ENCODE data around the gene CSNK1G1.

The CSNK1G1 gene

GRCh38 chr15:64158363-64159134 is 197.4 kb downstream of the CSNK1G1 start:
- no peaks in the 10 kb centered on the region for H3K9me3 ChIP-seq (replicated peaks in 1 of 2; ENCODE audit: control insufficient read depth in 2 of 2, insufficient read depth in 1 of 2, low read depth in 1 of 2, low read length in 2 of 2)
- H3K14ac ChIP-seq (ENCODE audit: low read length) = no peak overlapping the region
- H3K27ac ChIP-seq (replicated peaks; ENCODE audit: low read length) = no peak overlapping the region
- H3K4me3 ChIP-seq (ENCODE audit: low read length in 2 of 2) = no peak overlapping the region
- H3K36me3 ChIP-seq (replicated peaks in 1 of 2; ENCODE audit: control insufficient read depth in 2 of 2, insufficient read depth in 2 of 2, low read length in 2 of 2) = peaks cover 48 to 78% of the 10 kb centered on the region in 2 donors
- peak overlapping the region; percentile 21 for H3K9ac ChIP-seq (ENCODE audit: low read depth, low read length, poor library complexity)
- H3K79me1 ChIP-seq (ENCODE audit: low read depth, low read length) = peaks cover 4% of the 10 kb centered on the region
- no peak overlapping the region for H3K4ac ChIP-seq (ENCODE audit: low read length)
- no peak overlapping the region for H2BK120ac ChIP-seq (ENCODE audit: low read depth, low read length)
- no peak overlapping the region for H4K8ac ChIP-seq (ENCODE audit: low read depth, low read length)
- H2BK5ac ChIP-seq (ENCODE audit: low read length) = no peak overlapping the region
- H3K27me3 ChIP-seq (ENCODE audit: control insufficient read depth in 3 of 3, insufficient read depth in 3 of 3, low read depth in 1 of 3, low read length in 3 of 3) = no peaks in the 10 kb centered on the region
- H3K18ac ChIP-seq (ENCODE audit: low read length) = no peak overlapping the region
- no peak overlapping the region for H2BK15ac ChIP-seq (ENCODE audit: low read length)
- peak overlapping the region; percentile 11 for H3K23ac ChIP-seq (ENCODE audit: low read depth, low read length, poor library complexity)
- no peak overlapping the region for H4K91ac ChIP-seq (ENCODE audit: low read depth, low read length, poor library complexity)
- H2AFZ ChIP-seq (ENCODE audit: low read length) = no peak overlapping the region
- H3K4me1 ChIP-seq (ENCODE audit: control insufficient read depth in 2 of 2, insufficient read depth in 1 of 2, low read depth in 1 of 2, low read length in 2 of 2) = peaks cover 3 to 4% of the 10 kb centered on the region in 2 donors
- no peak for DNase-seq (ENCODE audit: low spot score)
- H2BK12ac ChIP-seq (ENCODE audit: low read length) = no peak overlapping the region
- H2AK5ac ChIP-seq (ENCODE audit: low read depth, low read length) = no peak overlapping the region
- H3K4me2 ChIP-seq (ENCODE audit: insufficient read depth, low read length, poor library complexity, severe bottlenecking) = no peak overlapping the region
- WGBS, 2 donors (ENCODE audit: extremely low coverage in 2 of 2, insufficient read length in 2 of 2, insufficient replicate concordance in 1 of 2) = no CpG with 5 or more reads among the region's 11 CpGs

DNA sequence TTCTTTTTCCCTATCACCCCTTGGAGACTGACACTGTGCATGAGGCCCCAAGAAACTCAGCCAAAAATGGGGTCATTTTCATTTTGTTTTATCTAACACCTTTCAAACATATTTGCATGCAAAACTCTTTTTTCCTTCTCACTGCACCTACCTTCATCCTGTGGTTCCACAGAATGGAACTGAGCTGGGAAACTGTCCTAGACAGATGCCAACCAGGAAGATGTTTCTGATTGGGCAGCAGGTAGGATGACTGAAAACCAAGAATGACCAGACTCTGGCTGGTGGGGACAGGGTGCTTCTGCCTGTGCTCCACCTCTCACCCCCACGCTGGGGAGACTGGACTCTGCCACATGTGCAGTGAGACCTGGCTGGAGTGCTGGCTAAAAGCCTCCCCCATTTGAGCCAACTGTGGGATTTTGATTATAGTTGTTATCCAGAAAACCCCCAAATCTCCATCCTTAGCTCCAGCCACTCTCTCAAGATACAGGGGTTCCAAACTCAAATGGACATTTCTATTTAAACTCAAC is 198.3 kb downstream of the CSNK1G1 start:
- H2AK5ac ChIP-seq (ENCODE audit: low read depth, low read length) = no peak overlapping the region
- peaks cover 3 to 8% (median 4%) of the 10 kb centered on the region in 3 experiments for H3K27me3 ChIP-seq (ENCODE audit: control insufficient read depth in 3 of 3, insufficient read depth in 3 of 3, low read depth in 1 of 3, low read length in 3 of 3)
- H2BK5ac ChIP-seq (ENCODE audit: low read length) = no peak overlapping the region
- H3K4ac ChIP-seq (ENCODE audit: low read length) = no peak overlapping the region
- H3K4me2 ChIP-seq (ENCODE audit: insufficient read depth, low read length, poor library complexity, severe bottlenecking) = no peak overlapping the region
- H3K9ac ChIP-seq (ENCODE audit: low read depth, low read length, poor library complexity) = no peak overlapping the region
- no peak overlapping the region for H3K18ac ChIP-seq (ENCODE audit: low read length)
- H4K8ac ChIP-seq (ENCODE audit: low read depth, low read length) = no peak overlapping the region
- no peak for DNase-seq (ENCODE audit: low spot score)
- no CpG with 5 or more reads among the region's 1 CpG for WGBS, 2 donors (ENCODE audit: extremely low coverage in 2 of 2, insufficient read length in 2 of 2, insufficient replicate concordance in 1 of 2)
- H3K79me1 ChIP-seq (ENCODE audit: low read depth, low read length) = peaks cover 4% of the 10 kb centered on the region
- H2BK120ac ChIP-seq (ENCODE audit: low read depth, low read length) = no peak overlapping the region
- H3K4me1 ChIP-seq (ENCODE audit: control insufficient read depth in 2 of 2, insufficient read depth in 1 of 2, low read depth in 1 of 2, low read length in 2 of 2) = peaks cover 7 to 11% of the 10 kb centered on the region in 2 donors
- no peaks in the 10 kb centered on the region for H3K9me3 ChIP-seq (replicated peaks in 1 of 2; ENCODE audit: control insufficient read depth in 2 of 2, insufficient read depth in 1 of 2, low read depth in 1 of 2, low read length in 2 of 2)
- H2AFZ ChIP-seq (ENCODE audit: low read length) = no peak overlapping the region
- no peak overlapping the region for H3K4me3 ChIP-seq (ENCODE audit: low read length in 2 of 2)
- no peak overlapping the region for H2BK15ac ChIP-seq (ENCODE audit: low read length)
- H3K27ac ChIP-seq (replicated peaks; ENCODE audit: low read length) = no peak overlapping the region
- H3K36me3 ChIP-seq (replicated peaks in 1 of 2; ENCODE audit: control insufficient read depth in 2 of 2, insufficient read depth in 2 of 2, low read length in 2 of 2) = peaks cover 48 to 78% of the 10 kb centered on the region in 2 donors
- no peak overlapping the region for H4K91ac ChIP-seq (ENCODE audit: low read depth, low read length, poor library complexity)
- H2BK12ac ChIP-seq (ENCODE audit: low read length) = no peak overlapping the region
- no peak overlapping the region for H3K23ac ChIP-seq (ENCODE audit: low read depth, low read length, poor library complexity)
- no peak overlapping the region for H3K14ac ChIP-seq (ENCODE audit: low read length)

DNA sequence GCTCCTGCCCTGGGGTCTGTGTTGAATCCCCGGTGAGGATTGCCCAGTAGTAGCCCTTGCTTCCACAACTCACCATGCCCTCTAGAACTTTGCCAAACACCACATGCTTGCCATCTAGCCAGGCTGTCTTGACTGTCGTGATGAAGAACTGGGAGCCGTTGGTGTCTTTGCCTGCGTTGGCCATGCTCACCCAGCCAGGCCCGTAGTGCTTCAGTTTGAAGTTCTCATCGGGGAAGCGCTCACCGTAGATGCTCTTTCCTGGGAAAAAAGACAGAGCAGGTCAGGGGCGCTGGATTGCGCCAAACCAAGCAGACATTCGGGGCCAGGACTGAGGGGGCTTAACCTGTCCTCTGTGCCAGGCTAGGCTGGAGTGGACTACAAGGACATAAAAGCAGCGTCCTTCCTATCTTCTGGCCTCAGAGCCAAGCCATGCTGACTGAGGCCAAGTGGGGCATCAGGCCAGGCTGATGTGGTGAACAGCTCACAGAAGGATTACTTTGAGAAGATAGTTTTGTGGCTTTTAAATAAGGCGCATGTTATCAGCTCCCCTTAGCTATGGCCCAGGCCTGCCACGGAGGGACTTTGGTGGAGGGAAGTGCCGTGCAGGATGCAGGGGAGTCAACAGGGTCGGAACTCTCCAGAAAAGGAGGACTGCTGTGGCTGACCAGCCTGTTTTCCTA is 199.2 kb downstream of the CSNK1G1 start:
- H3K4me3 ChIP-seq (ENCODE audit: low read length in 2 of 2) = no peak overlapping the region
- H3K4me1 ChIP-seq (ENCODE audit: control insufficient read depth in 2 of 2, insufficient read depth in 1 of 2, low read depth in 1 of 2, low read length in 2 of 2) = peaks cover 6 to 11% of the 10 kb centered on the region in 2 donors
- no peak overlapping the region for H3K14ac ChIP-seq (ENCODE audit: low read length)
- peaks cover 48 to 76% of the 10 kb centered on the region in 2 donors for H3K36me3 ChIP-seq (replicated peaks in 1 of 2; ENCODE audit: control insufficient read depth in 2 of 2, insufficient read depth in 2 of 2, low read length in 2 of 2)
- WGBS, 2 donors (ENCODE audit: extremely low coverage in 2 of 2, insufficient read length in 2 of 2, insufficient replicate concordance in 1 of 2) = no CpG with 5 or more reads among the region's 16 CpGs
- H4K91ac ChIP-seq (ENCODE audit: low read depth, low read length, poor library complexity) = no peak overlapping the region
- no peak overlapping the region for H4K8ac ChIP-seq (ENCODE audit: low read depth, low read length)
- no peak overlapping the region for H3K27ac ChIP-seq (replicated peaks; ENCODE audit: low read length)
- no peak overlapping the region for H2AFZ ChIP-seq (ENCODE audit: low read length)
- peaks cover 9 to 16% (median 13%) of the 10 kb centered on the region in 3 experiments for H3K27me3 ChIP-seq (ENCODE audit: control insufficient read depth in 3 of 3, insufficient read depth in 3 of 3, low read depth in 1 of 3, low read length in 3 of 3)
- peak overlapping the region; percentile 10 for H3K23ac ChIP-seq (ENCODE audit: low read depth, low read length, poor library complexity)
- no peak overlapping the region for H2BK5ac ChIP-seq (ENCODE audit: low read length)
- no peak overlapping the region for H3K4me2 ChIP-seq (ENCODE audit: insufficient read depth, low read length, poor library complexity, severe bottlenecking)
- H2BK15ac ChIP-seq (ENCODE audit: low read length) = no peak overlapping the region
- peak overlapping the region; percentile 2 for H3K9ac ChIP-seq (ENCODE audit: low read depth, low read length, poor library complexity)
- H2BK12ac ChIP-seq (ENCODE audit: low read length) = no peak overlapping the region
- no peak overlapping the region for H2BK120ac ChIP-seq (ENCODE audit: low read depth, low read length)
- no peak overlapping the region for H3K18ac ChIP-seq (ENCODE audit: low read length)
- H3K79me1 ChIP-seq (ENCODE audit: low read depth, low read length) = peaks cover 3% of the 10 kb centered on the region
- no peak for DNase-seq (ENCODE audit: low spot score)
- H3K9me3 ChIP-seq (replicated peaks in 1 of 2; ENCODE audit: control insufficient read depth in 2 of 2, insufficient read depth in 1 of 2, low read depth in 1 of 2, low read length in 2 of 2) = peaks cover 0 to 2% of the 10 kb centered on the region in 2 donors
- H2AK5ac ChIP-seq (ENCODE audit: low read depth, low read length) = no peak overlapping the region
- H3K4ac ChIP-seq (ENCODE audit: low read length) = no peak overlapping the region

All from neuronal stem cell (in vitro differentiated cells).